ENCODE data around the gene KHNYN.

KHNYN gene

DNA sequence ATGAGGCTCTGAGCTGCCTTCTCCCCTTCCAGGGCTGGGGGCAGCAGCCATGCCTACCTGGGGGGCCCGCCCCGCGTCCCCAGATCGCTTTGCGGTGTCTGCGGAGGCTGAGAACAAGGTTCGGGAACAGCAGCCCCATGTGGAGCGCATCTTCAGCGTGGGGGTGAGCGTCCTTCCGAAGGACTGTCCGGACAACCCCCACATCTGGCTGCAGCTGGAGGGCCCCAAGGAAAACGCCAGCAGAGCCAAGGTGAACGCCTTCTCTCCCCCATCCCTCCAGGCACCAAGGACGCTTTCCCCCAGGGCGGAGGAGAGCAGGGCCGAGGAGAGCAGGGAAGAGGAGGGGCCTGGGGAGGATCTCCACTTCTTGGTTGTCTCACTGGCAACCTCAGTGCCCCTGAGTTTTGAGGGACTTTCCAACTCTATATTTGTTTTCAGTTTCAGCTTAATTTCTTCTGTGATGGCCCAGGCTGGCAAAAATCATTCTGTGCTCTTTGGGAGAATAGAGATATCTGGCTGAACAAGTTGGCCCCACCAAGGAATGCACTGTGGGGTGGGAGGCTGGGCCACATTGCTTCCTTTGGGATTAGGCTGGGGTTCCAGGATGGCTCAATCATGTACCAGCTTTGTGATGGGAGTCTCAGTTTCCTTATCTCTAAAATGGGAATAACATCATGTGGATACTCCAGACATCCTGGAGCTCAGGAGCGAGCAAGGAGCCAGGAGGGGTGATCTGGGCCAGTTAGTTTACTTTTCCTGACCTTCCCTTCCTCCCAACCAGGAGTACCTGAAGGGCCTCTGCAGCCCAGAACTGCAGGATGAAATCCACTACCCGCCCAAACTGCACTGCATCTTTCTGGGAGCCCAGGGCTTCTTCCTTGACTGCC, 1.2 kb downstream of the KHNYN start:
- H3K4me3 ChIP-seq (replicated peaks; ENCODE audit: low read depth, low read length): peak overlapping the region; percentile 91
- peak; percentile 46 for DNase-seq (ENCODE audit: low read depth)
- TF ChIP-seq, protein P1, sequence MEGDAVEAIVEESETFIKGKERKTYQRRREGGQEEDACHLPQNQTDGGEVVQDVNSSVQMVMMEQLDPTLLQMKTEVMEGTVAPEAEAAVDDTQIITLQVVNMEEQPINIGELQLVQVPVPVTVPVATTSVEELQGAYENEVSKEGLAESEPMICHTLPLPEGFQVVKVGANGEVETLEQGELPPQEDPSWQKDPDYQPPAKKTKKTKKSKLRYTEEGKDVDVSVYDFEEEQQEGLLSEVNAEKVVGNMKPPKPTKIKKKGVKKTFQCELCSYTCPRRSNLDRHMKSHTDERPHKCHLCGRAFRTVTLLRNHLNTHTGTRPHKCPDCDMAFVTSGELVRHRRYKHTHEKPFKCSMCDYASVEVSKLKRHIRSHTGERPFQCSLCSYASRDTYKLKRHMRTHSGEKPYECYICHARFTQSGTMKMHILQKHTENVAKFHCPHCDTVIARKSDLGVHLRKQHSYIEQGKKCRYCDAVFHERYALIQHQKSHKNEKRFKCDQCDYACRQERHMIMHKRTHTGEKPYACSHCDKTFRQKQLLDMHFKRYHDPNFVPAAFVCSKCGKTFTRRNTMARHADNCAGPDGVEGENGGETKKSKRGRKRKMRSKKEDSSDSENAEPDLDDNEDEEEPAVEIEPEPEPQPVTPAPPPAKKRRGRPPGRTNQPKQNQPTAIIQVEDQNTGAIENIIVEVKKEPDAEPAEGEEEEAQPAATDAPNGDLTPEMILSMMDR (IDR thresholded peaks at IDR 0.05; ENCODE audit: low read length, missing control alignments): no peak

DNA sequence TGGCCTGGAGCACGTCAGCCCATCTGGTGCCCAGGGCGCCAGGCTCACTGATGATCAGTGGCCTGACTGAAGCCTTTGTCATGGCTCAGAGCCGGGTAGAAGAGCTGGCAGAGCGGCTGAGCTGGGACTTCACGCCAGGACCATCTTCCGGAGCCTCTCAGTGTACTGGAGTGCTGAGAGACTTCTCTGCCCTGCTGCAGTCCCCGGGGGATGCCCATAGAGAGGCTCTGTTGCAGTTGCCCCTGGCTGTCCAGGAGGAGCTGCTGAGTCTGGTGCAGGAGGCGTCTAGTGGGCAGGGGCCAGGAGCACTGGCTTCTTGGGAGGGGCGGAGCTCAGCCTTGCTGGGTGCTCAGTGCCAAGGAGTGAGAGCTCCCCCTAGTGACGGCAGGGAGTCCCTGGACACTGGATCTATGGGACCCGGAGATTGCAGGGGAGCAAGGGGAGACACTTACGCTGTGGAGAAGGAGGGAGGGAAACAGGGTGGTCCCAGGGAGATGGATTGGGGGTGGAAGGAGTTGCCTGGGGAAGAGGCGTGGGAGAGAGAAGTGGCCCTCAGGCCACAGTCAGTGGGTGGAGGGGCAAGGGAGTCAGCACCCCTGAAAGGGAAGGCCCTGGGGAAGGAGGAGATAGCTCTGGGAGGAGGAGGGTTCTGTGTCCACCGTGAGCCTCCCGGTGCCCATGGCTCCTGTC, 2.0 kb downstream of the KHNYN start:
- TF ChIP-seq, protein P1 (IDR thresholded peaks at IDR 0.05; ENCODE audit: low read length, missing control alignments): peak; percentile 99
- peak overlapping the region; percentile 91 for H3K4me3 ChIP-seq (replicated peaks; ENCODE audit: low read depth, low read length)

DNA sequence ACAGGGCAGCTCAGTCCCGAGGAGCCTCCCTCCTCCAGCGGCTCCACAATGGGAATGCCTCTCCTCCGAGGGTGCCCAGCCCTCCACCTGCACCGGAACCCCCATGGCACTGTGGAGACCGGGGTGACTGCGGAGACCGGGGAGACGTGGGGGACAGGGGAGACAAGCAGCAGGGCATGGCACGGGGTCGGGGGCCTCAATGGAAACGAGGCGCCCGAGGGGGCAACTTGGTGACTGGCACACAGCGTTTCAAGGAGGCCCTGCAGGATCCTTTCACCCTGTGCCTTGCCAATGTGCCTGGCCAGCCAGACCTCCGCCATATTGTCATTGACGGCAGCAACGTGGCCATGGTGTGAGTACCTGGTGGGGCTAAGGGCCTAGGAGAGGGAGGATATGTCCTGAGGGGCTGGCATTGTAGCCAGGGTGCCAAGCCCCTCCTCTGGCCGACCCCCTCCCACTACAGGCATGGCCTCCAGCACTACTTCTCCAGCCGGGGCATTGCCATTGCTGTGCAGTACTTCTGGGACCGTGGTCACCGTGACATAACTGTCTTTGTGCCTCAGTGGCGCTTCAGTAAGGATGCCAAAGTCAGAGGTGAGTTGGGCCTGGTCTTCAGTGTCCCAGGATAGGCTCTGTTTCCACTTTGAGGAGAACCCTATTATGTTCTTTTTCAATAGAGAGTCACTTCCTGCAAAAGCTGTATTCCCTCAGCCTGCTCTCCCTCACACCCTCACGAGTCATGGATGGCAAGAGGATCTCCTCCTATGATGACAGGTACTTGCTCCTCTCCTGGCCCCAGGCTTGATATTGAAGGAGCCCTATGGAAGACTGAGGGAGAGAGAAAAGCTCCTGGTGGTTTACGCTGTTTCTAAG, 2.7 kb downstream of the KHNYN start:
- DNase-seq (ENCODE audit: low read depth): no peak
- TF ChIP-seq, protein P1 (IDR thresholded peaks at IDR 0.05; ENCODE audit: low read length, missing control alignments): no peak
- peak overlapping the region; percentile 91 for H3K4me3 ChIP-seq (replicated peaks; ENCODE audit: low read depth, low read length)

More for the DNA sequence above, 2.0 kb downstream of the KHNYN start:
- peak; percentile 96 for DNase-seq (ENCODE audit: low read depth)

DNA sequence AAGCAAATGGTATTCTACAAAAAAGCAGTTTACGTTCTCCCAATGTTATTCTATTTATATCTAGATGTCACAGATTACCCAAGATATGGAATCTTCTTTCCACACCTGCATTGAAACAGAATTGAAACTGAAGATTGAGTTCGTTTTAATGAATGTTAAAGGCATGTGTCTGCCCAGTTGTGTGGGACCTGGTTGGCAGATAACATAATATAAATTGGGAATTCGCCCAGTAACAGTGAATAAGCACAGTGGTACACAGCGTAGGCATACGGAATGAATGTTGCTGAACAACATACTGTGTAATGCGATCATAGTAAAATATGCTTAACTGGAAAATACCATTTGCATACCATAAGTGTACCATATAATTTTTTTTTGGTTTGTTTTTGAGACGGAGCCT, 4.3 kb downstream of the KHNYN start:
- TF ChIP-seq, protein P1 (IDR thresholded peaks at IDR 0.05; ENCODE audit: low read length, missing control alignments): no peak
- DNase-seq (ENCODE audit: low read depth): no peak
- no peak overlapping the region for H3K4me3 ChIP-seq (replicated peaks; ENCODE audit: low read depth, low read length)

DNA sequence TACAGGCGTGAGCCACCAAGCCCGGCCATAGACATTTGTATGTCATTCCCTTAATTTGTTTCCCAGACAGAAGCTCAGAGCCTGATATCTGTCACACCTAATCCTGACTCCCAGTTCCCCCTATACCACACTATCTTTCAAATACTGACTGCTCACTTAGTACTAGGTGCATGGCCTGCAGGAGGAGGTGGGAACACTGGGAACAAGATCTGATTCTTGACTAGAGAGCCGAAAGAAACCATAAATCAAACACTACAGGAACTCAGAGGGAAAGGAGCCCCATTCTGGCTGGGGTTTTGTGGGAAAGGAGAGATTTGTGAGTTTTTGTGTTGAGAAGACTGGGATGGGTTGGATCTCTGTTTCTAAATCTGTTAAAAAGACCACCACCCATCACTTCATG, 4.9 kb downstream of the KHNYN start:
- no peak overlapping the region for H3K4me3 ChIP-seq (replicated peaks; ENCODE audit: low read depth, low read length)
- no peak for DNase-seq (ENCODE audit: low read depth)
- TF ChIP-seq, protein P1 (IDR thresholded peaks at IDR 0.05; ENCODE audit: low read length, missing control alignments): no peak

DNA sequence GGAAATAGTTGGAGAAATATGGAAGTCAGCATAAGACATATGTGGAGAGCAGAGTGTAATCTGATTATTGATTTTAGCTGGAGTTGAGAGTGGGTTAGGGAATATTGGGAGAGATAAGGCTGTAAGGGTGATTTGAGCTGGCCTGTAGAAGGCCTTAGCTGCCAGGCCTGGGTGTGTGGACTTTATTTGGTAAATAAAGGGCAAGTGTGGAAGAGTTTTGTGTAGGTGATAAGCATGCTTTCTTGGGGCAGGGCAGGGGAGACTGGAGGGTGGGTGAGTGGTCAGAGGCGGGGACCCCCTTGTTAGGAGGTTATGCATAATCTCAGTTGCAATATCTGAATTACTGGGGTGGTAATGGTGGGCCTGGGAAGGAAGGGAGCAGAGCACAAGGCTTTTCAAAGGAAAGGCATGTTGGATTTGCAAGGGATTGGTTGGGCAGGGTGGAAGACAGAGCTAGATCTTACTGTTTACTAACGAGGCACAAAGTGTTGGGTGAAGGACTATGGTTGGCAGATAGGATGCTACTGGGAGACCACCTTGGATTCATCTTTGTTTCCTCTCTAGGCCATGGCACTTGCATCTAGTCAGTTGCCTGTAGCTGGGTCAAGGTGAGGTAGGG, 5.5 kb downstream of the KHNYN start:
- H3K4me3 ChIP-seq (replicated peaks; ENCODE audit: low read depth, low read length): no peak overlapping the region
- TF ChIP-seq, protein P1 (IDR thresholded peaks at IDR 0.05; ENCODE audit: low read length, missing control alignments): no peak

More for the DNA sequence above, 5.5 kb downstream of the KHNYN start:
- no peak for DNase-seq (ENCODE audit: low read depth)
